HepG2 (cell line): ENCODE measurements around the gene IFT22. TPM values are rescaled to one million over a fixed set of nuclear protein-coding genes. Genes with fewer than 3 reads are reported as not detected.

Source experiments
- CERS6 ChIP-seq: sonication (generic); formaldehyde crosslinking; IDR thresholded peaks from 2 replicates; pipeline ENCODE4 v1.5.0; 2020; ENCODE audit warnings: missing genetic modification reagents
- CTCF ChIP-seq: sonication (generic); formaldehyde crosslinking; IDR thresholded peaks from 2 replicates; pipeline ENCODE4 v1.5.0; 2020; ENCODE audit warnings: mild to moderate bottlenecking, missing genetic modification reagents, moderate library complexity
- JARID2 ChIP-seq: sonication (generic); formaldehyde crosslinking; IDR thresholded peaks from 2 replicates; pipeline ENCODE4 v1.8.1; 2023; ENCODE audit warnings: missing genetic modification reagents, inconsistent platforms; ENCODE audit not compliant: insufficient replicate concordance
- NCOA5 ChIP-seq: sonication (generic); formaldehyde crosslinking; IDR thresholded peaks from 2 replicates; pipeline ENCODE4 v1.4.0; 2020; ENCODE audit warnings: missing genetic modification reagents
- NFIB ChIP-seq: sonication (generic); formaldehyde crosslinking; IDR thresholded peaks from 2 replicates; pipeline ENCODE4 v1.9.0; 2021; ENCODE audit warnings: missing genetic modification reagents, mild to moderate bottlenecking, borderline replicate concordance
- UBTF ChIP-seq: sonication (generic); formaldehyde crosslinking; IDR thresholded peaks from 2 replicates; pipeline ENCODE4 v1.4.0; 2020; ENCODE audit warnings: mild to moderate bottlenecking, missing genetic modification reagents
- ZBTB2 ChIP-seq: sonication (generic); formaldehyde crosslinking; IDR thresholded peaks from 2 replicates; pipeline ENCODE4 v1.8.0; 2022; ENCODE audit warnings: low read depth, missing genetic modification reagents
- ZBTB39 ChIP-seq: sonication (generic); formaldehyde crosslinking; IDR thresholded peaks from 2 replicates; pipeline ENCODE4 v1.5.0; 2020; ENCODE audit warnings: missing genetic modification reagents
- ZNF124 ChIP-seq: sonication (generic); formaldehyde crosslinking; IDR thresholded peaks from 2 replicates; pipeline ENCODE4 v1.4.0; 2020; ENCODE audit warnings: missing genetic modification reagents
- ZNF639 ChIP-seq: conservative IDR thresholded peaks from 2 replicates; pipeline ENCODE4 v1.6.1; 2018; ENCODE audit warnings: missing genetic modification reagents
- ZNF660 ChIP-seq: sonication (generic); formaldehyde crosslinking; IDR thresholded peaks from 2 replicates; pipeline ENCODE4 v1.5.1; 2020; ENCODE audit warnings: mild to moderate bottlenecking, low read depth, missing genetic modification reagents, borderline replicate concordance
- ZNF777 ChIP-seq: sonication (generic); formaldehyde crosslinking; IDR thresholded peaks from 2 replicates; pipeline ENCODE4 v1.4.0; 2020; ENCODE audit warnings: missing genetic modification reagents
- ZSCAN12 ChIP-seq: sonication (generic); formaldehyde crosslinking; IDR thresholded peaks from 2 replicates; pipeline ENCODE4 v1.9.0; 2021; ENCODE audit warnings: mild to moderate bottlenecking, missing genetic modification reagents
- polyA plus RNA-seq, 8 experiments: library from polyadenylated mRNA; depleted of rRNA in 3 of 8; stranded (reverse) in 7 of 8; unstranded in 1 of 8; fragments of >200 nt; fragmentation: Illumina TruSeq in 4 of 8; extraction: Trizol in 4 of 8; gene quantifications; 2 replicates each; pipeline versions ENCODE4 v1.2.1 to v1.2.3, GENCODE V29; 2011 to 2016; ENCODE audit warnings: low read depth in 4 of 8, missing spikeins in 1 of 8, mixed read lengths in 1 of 8; ENCODE audit not compliant: insufficient read depth in 1 of 8
- total RNA-seq, 5 experiments: library from RNA; depleted of rRNA; stranded (reverse); fragments of >200 nt; fragmentation: Illumina TruSeq; extraction: Trizol; gene quantifications; 2 replicates each; pipeline ENCODE4 v1.2.3, GENCODE V29; 2016; ENCODE audit warnings: low read depth in 1 of 5

The IFT22 gene
- total and polyA plus RNA-seq, 2 of the 13 experiments (the other 11 are each of a cell fraction or from before 2014, with no cell fraction given): 8.9 to 14.5 TPM

- TF ChIP-seq CERS6 (CRISPR knock-in tag): no peak
- TF ChIP-seq ZNF639 (CRISPR knock-in tag): no peak
- peak; percentile 73 for TF ChIP-seq CTCF
- no peak for TF ChIP-seq NFIB (CRISPR knock-in tag)
- no peak for TF ChIP-seq ZNF124 (CRISPR knock-in tag)
- TF ChIP-seq ZNF660 (CRISPR knock-in tag): no peak
- TF ChIP-seq ZBTB2 (CRISPR knock-in tag): no peak
- TF ChIP-seq ZSCAN12: no peak
- TF ChIP-seq JARID2 (CRISPR knock-in tag): no peak
- peak; percentile 69 for TF ChIP-seq UBTF (CRISPR knock-in tag)
- TF ChIP-seq ZBTB39 (CRISPR knock-in tag): no peak
- TF ChIP-seq NCOA5 (CRISPR knock-in tag): no peak
- peak; percentile 94 for TF ChIP-seq ZNF777 (CRISPR knock-in tag)
These were observed at the start of gene IFT22 (continued) for GRCh38 chr7:101321491-101322401.
